ENCODE data around the gene CDC73.

- TF ChIP-seq, protein P1, sequence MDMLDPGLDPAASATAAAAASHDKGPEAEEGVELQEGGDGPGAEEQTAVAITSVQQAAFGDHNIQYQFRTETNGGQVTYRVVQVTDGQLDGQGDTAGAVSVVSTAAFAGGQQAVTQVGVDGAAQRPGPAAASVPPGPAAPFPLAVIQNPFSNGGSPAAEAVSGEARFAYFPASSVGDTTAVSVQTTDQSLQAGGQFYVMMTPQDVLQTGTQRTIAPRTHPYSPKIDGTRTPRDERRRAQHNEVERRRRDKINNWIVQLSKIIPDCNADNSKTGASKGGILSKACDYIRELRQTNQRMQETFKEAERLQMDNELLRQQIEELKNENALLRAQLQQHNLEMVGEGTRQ (CRISPR knock-in tag; IDR thresholded peaks at IDR 0.05), result no peak
- TF ChIP-seq, protein P2, sequence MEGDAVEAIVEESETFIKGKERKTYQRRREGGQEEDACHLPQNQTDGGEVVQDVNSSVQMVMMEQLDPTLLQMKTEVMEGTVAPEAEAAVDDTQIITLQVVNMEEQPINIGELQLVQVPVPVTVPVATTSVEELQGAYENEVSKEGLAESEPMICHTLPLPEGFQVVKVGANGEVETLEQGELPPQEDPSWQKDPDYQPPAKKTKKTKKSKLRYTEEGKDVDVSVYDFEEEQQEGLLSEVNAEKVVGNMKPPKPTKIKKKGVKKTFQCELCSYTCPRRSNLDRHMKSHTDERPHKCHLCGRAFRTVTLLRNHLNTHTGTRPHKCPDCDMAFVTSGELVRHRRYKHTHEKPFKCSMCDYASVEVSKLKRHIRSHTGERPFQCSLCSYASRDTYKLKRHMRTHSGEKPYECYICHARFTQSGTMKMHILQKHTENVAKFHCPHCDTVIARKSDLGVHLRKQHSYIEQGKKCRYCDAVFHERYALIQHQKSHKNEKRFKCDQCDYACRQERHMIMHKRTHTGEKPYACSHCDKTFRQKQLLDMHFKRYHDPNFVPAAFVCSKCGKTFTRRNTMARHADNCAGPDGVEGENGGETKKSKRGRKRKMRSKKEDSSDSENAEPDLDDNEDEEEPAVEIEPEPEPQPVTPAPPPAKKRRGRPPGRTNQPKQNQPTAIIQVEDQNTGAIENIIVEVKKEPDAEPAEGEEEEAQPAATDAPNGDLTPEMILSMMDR (IDR thresholded peaks at IDR 0.05 in 2 of 3, conservative IDR thresholded peaks at IDR 0.05 in 1 of 3; ENCODE audit: insufficient read depth in 2 of 3, low read depth in 1 of 3, low read length in 3 of 3), result no peak
- TF ChIP-seq YY1 (IDR thresholded peaks at IDR 0.05; ENCODE audit: borderline replicate concordance in 1 of 3, control insufficient read depth in 1 of 3, extremely low read depth in 1 of 3, insufficient read depth in 3 of 3, insufficient read length in 1 of 3, insufficient replicate concordance in 2 of 3, low read depth in 1 of 3, low read length in 2 of 3), result no peak
- TF ChIP-seq ZNF398 (CRISPR knock-in tag; IDR thresholded peaks at IDR 0.05), result no peak
- no peak for TF ChIP-seq BRCA1 (IDR thresholded peaks at IDR 0.05)
- TF ChIP-seq BRCA1 (CRISPR knock-in tag; IDR thresholded peaks at IDR 0.05), result no peak
- TF ChIP-seq, protein P3, sequence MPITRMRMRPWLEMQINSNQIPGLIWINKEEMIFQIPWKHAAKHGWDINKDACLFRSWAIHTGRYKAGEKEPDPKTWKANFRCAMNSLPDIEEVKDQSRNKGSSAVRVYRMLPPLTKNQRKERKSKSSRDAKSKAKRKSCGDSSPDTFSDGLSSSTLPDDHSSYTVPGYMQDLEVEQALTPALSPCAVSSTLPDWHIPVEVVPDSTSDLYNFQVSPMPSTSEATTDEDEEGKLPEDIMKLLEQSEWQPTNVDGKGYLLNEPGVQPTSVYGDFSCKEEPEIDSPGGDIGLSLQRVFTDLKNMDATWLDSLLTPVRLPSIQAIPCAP (CRISPR knock-in tag; IDR thresholded peaks at IDR 0.05; ENCODE audit: borderline replicate concordance), result no peak
- no peak for TF ChIP-seq GABPA (tag; conservative IDR thresholded peaks at IDR 0.05; ENCODE audit: low read depth)
- no peak for TF ChIP-seq NFATC3 (IDR thresholded peaks at IDR 0.05)
These were observed 19.2 kb upstream of the CDC73 start for GRCh38 chr1:193102662-193103061.
